Measurements from ENCODE around the gene ITPK1. TPM values are rescaled to one million over a fixed set of nuclear protein-coding genes. Genes with fewer than 3 reads are reported as not detected.

Gene ITPK1
- total RNA-seq, 1 experiment from 2014 or later = 133 TPM

GRCh38 chr14:93012951-93013719 is 102.6 kb downstream of the ITPK1 start:
- CTCF ChIA-PET = interaction anchor here (0.6 kb wide), 1 partner anchor 20 kb away, joined by 3 read pairs; no protein-coding TSS in a partner anchor
- H3K4me3 Mint-ChIP-seq (ENCODE audit: unreplicated experiment) = no peak overlapping the region
- intact Hi-C loops (cut with micrococcal nuclease) = no loop called here
- BruUV-seq (replicated peaks) = no TSS peak
- peak overlapping the region; percentile 81 for H3K27ac Mint-ChIP-seq (ENCODE audit: low read depth, unreplicated experiment)
- TF ChIP-seq CTCF (IDR thresholded peaks at IDR 0.05; ENCODE audit: unreplicated experiment) = no peak
- H3K9me3 Mint-ChIP-seq (ENCODE audit: unreplicated experiment) = no peaks in the 10 kb centered on the region
- POLR2A ChIA-PET = interaction anchor here (0.7 kb wide), 1 partner anchor 47 kb away, joined by 4 read pairs; no protein-coding TSS in a partner anchor
- DNase-seq (ENCODE audit: unreplicated experiment) = peak; percentile 26
- no peaks in the 10 kb centered on the region for H3K27me3 Mint-ChIP-seq (ENCODE audit: insufficient read depth, unreplicated experiment)
- peaks cover 24% of the 10 kb centered on the region for H3K36me3 Mint-ChIP-seq (ENCODE audit: insufficient read depth, unreplicated experiment)
- peaks cover 28% of the 10 kb centered on the region for H3K4me1 Mint-ChIP-seq (ENCODE audit: insufficient read depth, unreplicated experiment)

- Mint-ChIP-seq H3K9me3 (ENCODE audit: unreplicated experiment) (no peaks in the 10 kb centered on the region), H3K27ac (ENCODE audit: low read depth, unreplicated experiment) (peak overlapping the region; percentile 81), H3K4me3 (ENCODE audit: unreplicated experiment) (no peak overlapping the region), H3K36me3 (ENCODE audit: insufficient read depth, unreplicated experiment) (peaks cover 24% of the 10 kb centered on the region), H3K27me3 (ENCODE audit: insufficient read depth, unreplicated experiment) (no peaks in the 10 kb centered on the region), H3K4me1 (ENCODE audit: insufficient read depth, unreplicated experiment) (peaks cover 30% of the 10 kb centered on the region)
- DNase-seq (ENCODE audit: unreplicated experiment) = no peak
- no peak for TF ChIP-seq CTCF (IDR thresholded peaks at IDR 0.05; ENCODE audit: unreplicated experiment)
- BruUV-seq (replicated peaks) = no TSS peak
- ChIA-PET CTCF (interaction anchor here (0.6 kb wide), 1 partner anchor 21 kb away, joined by 3 read pairs; no protein-coding TSS in a partner anchor), POLR2A (interaction anchor here (0.7 kb wide), 1 partner anchor 48 kb away, joined by 4 read pairs; no protein-coding TSS in a partner anchor)
- intact Hi-C loops (cut with micrococcal nuclease) = no loop called here
These were observed 103.2 kb downstream of the ITPK1 start for GRCh38 chr14:93012506-93012905.

- Mint-ChIP-seq H3K27ac (ENCODE audit: low read depth, unreplicated experiment) (no peak overlapping the region), H3K36me3 (ENCODE audit: insufficient read depth, unreplicated experiment) (peaks cover 24% of the 10 kb centered on the region), H3K4me3 (ENCODE audit: unreplicated experiment) (no peak overlapping the region), H3K27me3 (ENCODE audit: insufficient read depth, unreplicated experiment) (no peaks in the 10 kb centered on the region), H3K9me3 (ENCODE audit: unreplicated experiment) (no peaks in the 10 kb centered on the region), H3K4me1 (ENCODE audit: insufficient read depth, unreplicated experiment) (peaks cover 33% of the 10 kb centered on the region)
- intact Hi-C loops (cut with micrococcal nuclease) = no loop called here
- ChIA-PET POLR2A (no interaction called here), CTCF (interaction anchor here (1.0 to 1.3 kb wide), 2 partner anchors 102 to 167 kb away, joined by 3 read pairs; no protein-coding TSS in a partner anchor)
- TF ChIP-seq CTCF (IDR thresholded peaks at IDR 0.05; ENCODE audit: unreplicated experiment) = no peak
- no TSS peak for BruUV-seq (replicated peaks)
- DNase-seq (ENCODE audit: unreplicated experiment) = no peak
These were observed 103.9 kb downstream of the ITPK1 start for GRCh38 chr14:93011650-93012325.

GRCh38 chr14:93011141-93011529 is 104.6 kb downstream of the ITPK1 start:
- peaks cover 24% of the 10 kb centered on the region for H3K36me3 Mint-ChIP-seq (ENCODE audit: insufficient read depth, unreplicated experiment)
- no peaks in the 10 kb centered on the region for H3K9me3 Mint-ChIP-seq (ENCODE audit: unreplicated experiment)
- no peaks in the 10 kb centered on the region for H3K27me3 Mint-ChIP-seq (ENCODE audit: insufficient read depth, unreplicated experiment)
- ChIA-PET CTCF (interaction anchor here (0.8 to 1.3 kb wide), 3 partner anchors 26 to 168 kb away, joined by 3 read pairs; no protein-coding TSS in a partner anchor), POLR2A (interaction anchor here (0.6 kb wide), 1 partner anchor 104 kb away, joined by 3 read pairs; no protein-coding TSS in a partner anchor)
- peaks cover 33% of the 10 kb centered on the region for H3K4me1 Mint-ChIP-seq (ENCODE audit: insufficient read depth, unreplicated experiment)
- no peak overlapping the region for H3K27ac Mint-ChIP-seq (ENCODE audit: low read depth, unreplicated experiment)
- intact Hi-C loops (cut with micrococcal nuclease) = no loop called here
- no TSS peak for BruUV-seq (replicated peaks)
- no peak overlapping the region for H3K4me3 Mint-ChIP-seq (ENCODE audit: unreplicated experiment)
- TF ChIP-seq CTCF (IDR thresholded peaks at IDR 0.05; ENCODE audit: unreplicated experiment) = no peak
- DNase-seq (ENCODE audit: unreplicated experiment) = no peak

All from MCF 10A (cell line).